Cardiac muscle cell (in vitro differentiated cells and primary cell): ENCODE measurements around the gene AGXT. TPM values are rescaled to one million over a fixed set of nuclear protein-coding genes. Genes with fewer than 3 reads are reported as not detected.

ENCODE experiments used
- DNase-seq, 2 donors: peaks; one replicate each; pipeline versions ENCODE4 v3.0.0 to v3.0.0-alpha.2; 2010 to 2017; ENCODE audit warnings: low read depth in 1 of 2, low spot score in 1 of 2
- H3K27ac ChIP-seq: fragments of 200-600 bp; sonication (generic); 2 replicates; pipeline ENCODE4 v1.5.1; 2016
- H3K27me3 ChIP-seq: fragments of 200-600 bp; sonication (generic); 2 replicates; pipeline ENCODE4 v1.6.0; 2016; ENCODE audit warnings: control low read depth
- H3K36me3 ChIP-seq: fragments of 200-600 bp; sonication (generic); 2 replicates; pipeline ENCODE4 v1.5.1; 2016; ENCODE audit warnings: control low read depth
- H3K4me1 ChIP-seq: fragments of 200-600 bp; sonication (generic); 2 replicates; pipeline ENCODE4 v1.8.1; 2017; ENCODE audit warnings: low read depth, mild to moderate bottlenecking, mixed run types
- H3K4me3 ChIP-seq: fragments of 200-600 bp; sonication (generic); 2 replicates; pipeline ENCODE4 v1.5.1; 2016; ENCODE audit warnings: mild to moderate bottlenecking
- H3K9me3 ChIP-seq: fragments of 200-600 bp; sonication (generic); 2 replicates; pipeline ENCODE4 v1.5.1; 2017; ENCODE audit warnings: low read depth, mild to moderate bottlenecking, control low read depth
- CTCF ChIP-seq: IDR thresholded peaks from 2 replicates; pipeline ENCODE4 v1.5.1; 2012; ENCODE audit warnings: low read depth, mild to moderate bottlenecking, low read length
- polyA plus RNA-seq: library from polyadenylated mRNA; unstranded; fragments of >200 nt; fragmentation: Nextera tagmentation; extraction: Ambion mirVana; gene quantifications from 2 replicates; pipeline ENCODE4 v1.2.1, GENCODE V29; 2016
- total RNA-seq: library from RNA; depleted of rRNA; stranded (reverse); fragments of >200 nt; gene quantifications from 2 replicates; pipeline ENCODE4 v1.2.3, GENCODE V29; 2016

The AGXT gene
- total and polyA plus RNA-seq, 2 experiments from 2014 or later: 0.06 to 0.75 TPM

- H3K9me3 ChIP-seq: no peaks in the 10 kb centered on the region
- no peaks in the 10 kb centered on the region for H3K27me3 ChIP-seq
- TF ChIP-seq CTCF: no peak
- no peaks in the 10 kb centered on the region for H3K4me1 ChIP-seq
- H3K27ac ChIP-seq: no peak overlapping the region
- no peaks in the 10 kb centered on the region for H3K36me3 ChIP-seq
- DNase-seq: no peak
- H3K4me3 ChIP-seq: no peak overlapping the region
Measured at GRCh38 chr2:240846873-240847595, 21.6 kb upstream of the AGXT start.

- Histone ChIP-seq H3K36me3 (no peaks in the 10 kb centered on the region), H3K4me1 (no peaks in the 10 kb centered on the region), H3K4me3 (no peak overlapping the region), H3K27ac (no peak overlapping the region), H3K27me3 (no peaks in the 10 kb centered on the region), H3K9me3 (no peaks in the 10 kb centered on the region)
- no peak for TF ChIP-seq CTCF
- no peak for DNase-seq
Measured at GRCh38 chr2:240847817-240848216, 20.8 kb upstream of the AGXT start.

- TF ChIP-seq CTCF: no peak
- H3K27me3 ChIP-seq: no peaks in the 10 kb centered on the region
- no peaks in the 10 kb centered on the region for H3K36me3 ChIP-seq
- H3K9me3 ChIP-seq: no peaks in the 10 kb centered on the region
- no peak for DNase-seq
- H3K4me1 ChIP-seq: no peaks in the 10 kb centered on the region
- no peak overlapping the region for H3K27ac ChIP-seq
- no peak overlapping the region for H3K4me3 ChIP-seq
Measured at GRCh38 chr2:240848900-240849680, 19.5 kb upstream of the AGXT start.

GRCh38 chr2:240850026-240850425 lies 18.6 kb upstream of the AGXT start:
- H3K9me3 ChIP-seq: no peaks in the 10 kb centered on the region
- H3K4me3 ChIP-seq: no peak overlapping the region
- H3K4me1 ChIP-seq: no peaks in the 10 kb centered on the region
- no peak for DNase-seq
- TF ChIP-seq CTCF: no peak
- no peaks in the 10 kb centered on the region for H3K27me3 ChIP-seq
- no peaks in the 10 kb centered on the region for H3K36me3 ChIP-seq
- H3K27ac ChIP-seq: no peak overlapping the region

GRCh38 chr2:240850756-240851077 lies 17.9 kb upstream of the AGXT start:
- DNase-seq: no peak
- H3K27ac ChIP-seq: no peak overlapping the region
- H3K27me3 ChIP-seq: no peaks in the 10 kb centered on the region
- H3K4me3 ChIP-seq: no peak overlapping the region
- no peaks in the 10 kb centered on the region for H3K36me3 ChIP-seq
- TF ChIP-seq CTCF: no peak
- no peaks in the 10 kb centered on the region for H3K9me3 ChIP-seq
- no peaks in the 10 kb centered on the region for H3K4me1 ChIP-seq
